Neuronal stem cell (in vitro differentiated cells): ENCODE data around the gene AKAP9.
"Not testable (repeated sequence)": the region's sequence is repeated elsewhere in the genome, so short reads cannot be mapped to it uniquely, and the experiment has no call there.

Experiments
- DNase-seq: peaks from one replicate; pipeline ENCODE4 v3.0.0-alpha.2; 2013; ENCODE audit warnings: low spot score
- H2AFZ ChIP-seq: one replicate; pipeline ENCODE4 v1.6.1; 2013; ENCODE audit warnings: mild to moderate bottlenecking, low read length, inconsistent platforms
- H2AK5ac ChIP-seq: 2 replicates; pipeline ENCODE4 v1.6.1; 2013; ENCODE audit warnings: low read depth, mild to moderate bottlenecking, inconsistent platforms, low read length, moderate library complexity, mixed read lengths
- H2BK120ac ChIP-seq: 2 replicates; pipeline ENCODE4 v1.6.1; 2013; ENCODE audit warnings: low read depth, mild to moderate bottlenecking, inconsistent platforms, low read length, moderate library complexity, mixed read lengths
- H2BK12ac ChIP-seq: one replicate; pipeline ENCODE4 v1.6.1; 2013; ENCODE audit warnings: low read length, inconsistent platforms
- H2BK15ac ChIP-seq: 2 replicates; pipeline ENCODE4 v1.6.1; 2013; ENCODE audit warnings: mild to moderate bottlenecking, low read length, inconsistent platforms, mixed read lengths
- H2BK5ac ChIP-seq: one replicate; pipeline ENCODE4 v1.6.1; 2013; ENCODE audit warnings: inconsistent platforms, mild to moderate bottlenecking, low read length, moderate library complexity
- H3K14ac ChIP-seq: one replicate; pipeline ENCODE4 v1.6.1; 2013; ENCODE audit warnings: low read length, inconsistent platforms
- H3K18ac ChIP-seq: 2 replicates; pipeline ENCODE4 v1.6.1; 2013; ENCODE audit warnings: low read length, inconsistent platforms
- H3K23ac ChIP-seq: 2 replicates; pipeline ENCODE4 v1.6.1; 2013; ENCODE audit warnings: low read depth, mild to moderate bottlenecking, mixed read lengths, low read length, inconsistent platforms; ENCODE audit not compliant: poor library complexity
- H3K27ac ChIP-seq: replicated peaks from 3 replicates; pipeline ENCODE4 v1.5.1; 2013; ENCODE audit warnings: low read length, inconsistent platforms
- H3K27me3 ChIP-seq, 3 experiments: 2 replicates each; pipeline ENCODE4 v1.6.1; 2013; ENCODE audit warnings: low read length in 3 of 3, mild to moderate bottlenecking in 2 of 3, inconsistent platforms in 1 of 3, low read depth in 1 of 3, mixed read lengths in 1 of 3, moderate library complexity in 1 of 3; ENCODE audit not compliant: control insufficient read depth in 3 of 3, insufficient read depth in 3 of 3
- H3K36me3 ChIP-seq, 2 donors: replicated peaks in 1 of 2; 2 replicates each; pipeline ENCODE4 v1.6.1; 2013; ENCODE audit warnings: low read length in 2 of 2; ENCODE audit not compliant: control insufficient read depth in 2 of 2, insufficient read depth in 2 of 2
- H3K4ac ChIP-seq: 2 replicates; pipeline ENCODE4 v1.6.1; 2013; ENCODE audit warnings: inconsistent platforms, mild to moderate bottlenecking, low read length, moderate library complexity
- H3K4me1 ChIP-seq, 2 donors: 1 replicate in 1 of 2; 2 replicates in 1 of 2; pipeline ENCODE4 v1.6.1; 2013; ENCODE audit warnings: low read length in 2 of 2, low read depth in 1 of 2; ENCODE audit not compliant: control insufficient read depth in 2 of 2, insufficient read depth in 1 of 2
- H3K4me2 ChIP-seq: one replicate; pipeline ENCODE4 v1.6.1; 2013; ENCODE audit warnings: mild to moderate bottlenecking, low read length, inconsistent platforms; ENCODE audit not compliant: insufficient read depth, poor library complexity, severe bottlenecking
- H3K4me3 ChIP-seq, 2 donors: 2 replicates each; pipeline ENCODE4 v1.5.1; 2013; ENCODE audit warnings: low read length in 2 of 2, mild to moderate bottlenecking in 2 of 2, inconsistent platforms in 1 of 2, moderate library complexity in 1 of 2
- H3K79me1 ChIP-seq: one replicate; pipeline ENCODE4 v1.6.1; 2013; ENCODE audit warnings: low read depth, mild to moderate bottlenecking, inconsistent platforms, low read length, moderate library complexity
- H3K9ac ChIP-seq: one replicate; pipeline ENCODE4 v1.6.1; 2013; ENCODE audit warnings: mild to moderate bottlenecking, low read depth, low read length, inconsistent platforms; ENCODE audit not compliant: poor library complexity
- H3K9me3 ChIP-seq, 2 donors: replicated peaks in 1 of 2; 2 replicates each; pipeline versions ENCODE3 to v1.6.1; 2013; ENCODE audit warnings: low read length in 2 of 2, mild to moderate bottlenecking in 2 of 2, inconsistent platforms in 1 of 2, low read depth in 1 of 2, mixed read lengths in 1 of 2, moderate library complexity in 1 of 2; ENCODE audit not compliant: control insufficient read depth in 2 of 2, insufficient read depth in 1 of 2
- H4K8ac ChIP-seq: one replicate; pipeline ENCODE4 v1.6.1; 2013; ENCODE audit warnings: low read depth, mild to moderate bottlenecking, inconsistent platforms, low read length, moderate library complexity
- H4K91ac ChIP-seq: one replicate; pipeline ENCODE4 v1.6.1; 2013; ENCODE audit warnings: low read length, low read depth, mild to moderate bottlenecking, inconsistent platforms; ENCODE audit not compliant: poor library complexity
- WGBS, 2 donors: extraction: QIAGEN DNeasy Blood & Tissue Kit; methylation state at CpG; one replicate each; pipeline ENCODE4 v1.1.7; 2013; ENCODE audit warnings: missing lambda C conversion rate in 2 of 2, mixed read lengths in 1 of 2; ENCODE audit not compliant: insufficient read length in 2 of 2, insufficient replicate concordance in 1 of 2; ENCODE audit errors: extremely low coverage in 2 of 2; 5-methylcytosine and 5-hydroxymethylcytosine counted together

The AKAP9 gene

GRCh38 chr7:92026635-92027034, 86.0 kb downstream of the AKAP9 start:
- H2BK12ac ChIP-seq, H3K14ac ChIP-seq, H3K4me3 ChIP-seq, H3K18ac ChIP-seq, H2AFZ ChIP-seq, H4K91ac ChIP-seq, DNase-seq, H3K4me2 ChIP-seq, H3K23ac ChIP-seq, H4K8ac ChIP-seq, H2BK120ac ChIP-seq, H2AK5ac ChIP-seq, H3K4ac ChIP-seq, H2BK15ac ChIP-seq, H3K27ac ChIP-seq, H3K9ac ChIP-seq, H2BK5ac ChIP-seq, H3K27me3 ChIP-seq, H3K4me1 ChIP-seq, H3K79me1 ChIP-seq: not testable (repeated sequence)
- Histone ChIP-seq H3K9me3 (peaks cover 4 to 18% of the 10 kb centered on the region in 2 donors), H3K36me3 (peaks cover 4 to 84% of the 10 kb centered on the region in 2 donors)
- WGBS, 2 donors, result no CpG with 5 or more reads among the region's 24 CpGs

GRCh38 chr7:92027128-92027527, 86.5 kb downstream of the AKAP9 start:
- H3K9ac ChIP-seq, H2BK120ac ChIP-seq, H3K4ac ChIP-seq, H4K91ac ChIP-seq, H3K4me2 ChIP-seq, H3K23ac ChIP-seq, H3K27me3 ChIP-seq, H3K79me1 ChIP-seq, H2AK5ac ChIP-seq, H3K4me3 ChIP-seq, H2BK15ac ChIP-seq, H3K27ac ChIP-seq, H4K8ac ChIP-seq, DNase-seq, H3K18ac ChIP-seq, H3K4me1 ChIP-seq, H2AFZ ChIP-seq, H2BK5ac ChIP-seq, H2BK12ac ChIP-seq, H3K14ac ChIP-seq: not testable (repeated sequence)
- H3K9me3 ChIP-seq, result peaks cover 4 to 18% of the 10 kb centered on the region in 2 donors
- WGBS, 2 donors, result no CpG with 5 or more reads among the region's 29 CpGs
- peaks cover 4 to 84% of the 10 kb centered on the region in 2 donors for H3K36me3 ChIP-seq

GRCh38 chr7:92028226-92028625, 87.6 kb downstream of the AKAP9 start:
- no CpG with 5 or more reads among the region's 2 CpGs for WGBS, 2 donors
- no peak overlapping the region for H3K9ac ChIP-seq
- no peaks in the 10 kb centered on the region for H3K27me3 ChIP-seq
- H2BK120ac ChIP-seq, result no peak overlapping the region
- no peak overlapping the region for H3K4me2 ChIP-seq
- no peaks in the 10 kb centered on the region for H3K79me1 ChIP-seq
- H2BK15ac ChIP-seq, result no peak overlapping the region
- no peak overlapping the region for H3K23ac ChIP-seq
- no peak overlapping the region for H2BK12ac ChIP-seq
- peaks cover 4 to 18% of the 10 kb centered on the region in 2 donors for H3K9me3 ChIP-seq
- no peak overlapping the region for H3K18ac ChIP-seq
- H3K27ac ChIP-seq, result no peak overlapping the region
- H2AK5ac ChIP-seq, result no peak overlapping the region
- no peak overlapping the region for H3K4ac ChIP-seq
- no peak overlapping the region for H3K14ac ChIP-seq
- H4K8ac ChIP-seq, result no peak overlapping the region
- H3K4me1 ChIP-seq, result no peaks in the 10 kb centered on the region
- H2AFZ ChIP-seq, result no peak overlapping the region
- no peak for DNase-seq
- H4K91ac ChIP-seq, result no peak overlapping the region
- H3K4me3 ChIP-seq, result no peak overlapping the region
- H2BK5ac ChIP-seq, result no peak overlapping the region
- H3K36me3 ChIP-seq, result peaks cover 2 to 83% of the 10 kb centered on the region in 2 donors

- H4K8ac ChIP-seq, result no peak overlapping the region
- no peak overlapping the region for H2BK12ac ChIP-seq
- H3K9ac ChIP-seq, result no peak overlapping the region
- no peak overlapping the region for H4K91ac ChIP-seq
- peaks cover 4 to 18% of the 10 kb centered on the region in 2 donors for H3K9me3 ChIP-seq
- no peaks in the 10 kb centered on the region for H3K4me1 ChIP-seq
- no peak overlapping the region for H3K18ac ChIP-seq
- H3K23ac ChIP-seq, result no peak overlapping the region
- H3K27me3 ChIP-seq, result no peaks in the 10 kb centered on the region
- H2AFZ ChIP-seq, result no peak overlapping the region
- no peak overlapping the region for H2BK5ac ChIP-seq
- no peak overlapping the region for H2BK120ac ChIP-seq
- H3K4ac ChIP-seq, result no peak overlapping the region
- no peak overlapping the region for H3K4me2 ChIP-seq
- no peaks in the 10 kb centered on the region for H3K79me1 ChIP-seq
- no peak overlapping the region for H2AK5ac ChIP-seq
- no peak overlapping the region for H2BK15ac ChIP-seq
- no peak overlapping the region for H3K4me3 ChIP-seq
- WGBS, 2 donors, result no CpG with 5 or more reads among the region's 1 CpG
- peaks cover 0 to 82% of the 10 kb centered on the region in 2 donors for H3K36me3 ChIP-seq
- H3K14ac ChIP-seq, result no peak overlapping the region
- DNase-seq, result no peak
- no peak overlapping the region for H3K27ac ChIP-seq
These were observed 88.0 kb downstream of the AKAP9 start for GRCh38 chr7:92028686-92029085.
